ENCODE data around the gene PCGF5.

DNA sequence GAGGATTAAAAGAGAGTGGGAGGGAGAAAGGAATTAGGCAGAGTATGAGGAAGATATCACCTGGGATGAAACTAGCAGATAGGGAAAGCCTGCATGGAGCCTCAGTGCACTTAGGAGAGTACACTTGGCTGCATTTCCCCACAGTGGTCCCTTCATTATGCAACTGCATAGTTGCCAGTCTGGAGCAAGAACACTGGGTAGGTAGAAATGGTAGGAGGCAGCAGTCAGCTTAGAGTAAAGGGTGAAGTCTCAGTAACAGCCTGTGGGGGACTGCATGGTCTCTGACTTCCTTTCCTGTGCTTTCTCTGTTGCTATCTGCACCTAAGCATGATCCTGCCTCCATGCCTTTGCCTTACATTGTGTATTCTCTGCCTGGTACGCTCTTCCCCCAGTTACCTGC is 14.0 kb upstream of the PCGF5 start:
- TF ChIP-seq, protein P1, sequence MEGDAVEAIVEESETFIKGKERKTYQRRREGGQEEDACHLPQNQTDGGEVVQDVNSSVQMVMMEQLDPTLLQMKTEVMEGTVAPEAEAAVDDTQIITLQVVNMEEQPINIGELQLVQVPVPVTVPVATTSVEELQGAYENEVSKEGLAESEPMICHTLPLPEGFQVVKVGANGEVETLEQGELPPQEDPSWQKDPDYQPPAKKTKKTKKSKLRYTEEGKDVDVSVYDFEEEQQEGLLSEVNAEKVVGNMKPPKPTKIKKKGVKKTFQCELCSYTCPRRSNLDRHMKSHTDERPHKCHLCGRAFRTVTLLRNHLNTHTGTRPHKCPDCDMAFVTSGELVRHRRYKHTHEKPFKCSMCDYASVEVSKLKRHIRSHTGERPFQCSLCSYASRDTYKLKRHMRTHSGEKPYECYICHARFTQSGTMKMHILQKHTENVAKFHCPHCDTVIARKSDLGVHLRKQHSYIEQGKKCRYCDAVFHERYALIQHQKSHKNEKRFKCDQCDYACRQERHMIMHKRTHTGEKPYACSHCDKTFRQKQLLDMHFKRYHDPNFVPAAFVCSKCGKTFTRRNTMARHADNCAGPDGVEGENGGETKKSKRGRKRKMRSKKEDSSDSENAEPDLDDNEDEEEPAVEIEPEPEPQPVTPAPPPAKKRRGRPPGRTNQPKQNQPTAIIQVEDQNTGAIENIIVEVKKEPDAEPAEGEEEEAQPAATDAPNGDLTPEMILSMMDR (IDR thresholded peaks at IDR 0.05), result no peak
- no peak for TF ChIP-seq POLR2A (IDR thresholded peaks at IDR 0.05)

Measured in adrenal gland (tissue), 5 donors.